Measurements from ENCODE around the gene CHRDL1. TPM values are rescaled to one million over a fixed set of nuclear protein-coding genes. Genes with fewer than 3 reads are reported as not detected.
"Not testable (repeated sequence)": the region's sequence is repeated elsewhere in the genome, so short reads cannot be mapped to it uniquely, and the experiment has no call there.

Gene CHRDL1, protein sequence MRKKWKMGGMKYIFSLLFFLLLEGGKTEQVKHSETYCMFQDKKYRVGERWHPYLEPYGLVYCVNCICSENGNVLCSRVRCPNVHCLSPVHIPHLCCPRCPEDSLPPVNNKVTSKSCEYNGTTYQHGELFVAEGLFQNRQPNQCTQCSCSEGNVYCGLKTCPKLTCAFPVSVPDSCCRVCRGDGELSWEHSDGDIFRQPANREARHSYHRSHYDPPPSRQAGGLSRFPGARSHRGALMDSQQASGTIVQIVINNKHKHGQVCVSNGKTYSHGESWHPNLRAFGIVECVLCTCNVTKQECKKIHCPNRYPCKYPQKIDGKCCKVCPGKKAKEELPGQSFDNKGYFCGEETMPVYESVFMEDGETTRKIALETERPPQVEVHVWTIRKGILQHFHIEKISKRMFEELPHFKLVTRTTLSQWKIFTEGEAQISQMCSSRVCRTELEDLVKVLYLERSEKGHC
- total RNA-seq, result 0.28 TPM

DNA sequence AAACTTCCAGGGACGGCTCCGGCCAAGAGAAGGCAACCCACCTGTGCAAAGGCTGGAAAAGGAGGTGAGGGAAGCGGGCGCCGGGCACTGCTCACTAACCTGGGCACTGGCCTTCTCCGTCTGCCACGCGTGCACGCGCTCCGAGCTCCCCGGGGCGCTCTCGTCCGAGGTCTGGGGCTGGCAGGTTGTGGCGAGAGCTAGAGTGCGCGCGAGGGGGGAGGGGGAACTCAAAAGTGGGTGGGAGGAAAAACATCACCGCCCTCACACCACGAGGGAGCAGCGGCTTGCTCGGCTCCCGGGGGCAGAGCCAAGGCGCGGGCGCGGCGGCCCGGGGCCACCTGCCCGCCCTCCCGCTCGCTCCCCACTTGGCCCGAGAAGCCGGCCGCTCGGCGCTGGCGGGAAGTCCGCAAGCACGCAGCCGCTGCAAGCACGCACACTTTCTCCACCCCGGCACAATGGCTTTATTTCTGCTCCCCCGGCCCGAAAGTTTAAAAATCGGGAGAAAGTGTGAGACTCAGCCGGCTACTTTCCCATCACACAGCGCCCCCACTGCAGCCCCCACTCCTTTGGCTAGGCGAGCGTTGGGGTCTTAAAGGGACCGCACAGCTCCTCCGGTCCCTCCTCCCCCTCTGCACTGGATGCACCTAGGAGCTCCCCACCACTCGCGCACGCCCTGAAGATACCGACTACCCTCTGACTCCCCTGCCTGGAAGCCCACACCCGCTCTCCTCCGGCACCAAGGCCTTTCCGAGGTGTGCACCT is at the start of gene CHRDL1:
Gene CHRDL1, minus strand, starts transcription at position 173 of the 762 bp plus-strand sequence. CDS start 3,636 bp downstream, outside the sequence.
- DNase-seq (ENCODE audit: low spot score) (peak; percentile 37), ATAC-seq (peak; percentile 69)

DNA sequence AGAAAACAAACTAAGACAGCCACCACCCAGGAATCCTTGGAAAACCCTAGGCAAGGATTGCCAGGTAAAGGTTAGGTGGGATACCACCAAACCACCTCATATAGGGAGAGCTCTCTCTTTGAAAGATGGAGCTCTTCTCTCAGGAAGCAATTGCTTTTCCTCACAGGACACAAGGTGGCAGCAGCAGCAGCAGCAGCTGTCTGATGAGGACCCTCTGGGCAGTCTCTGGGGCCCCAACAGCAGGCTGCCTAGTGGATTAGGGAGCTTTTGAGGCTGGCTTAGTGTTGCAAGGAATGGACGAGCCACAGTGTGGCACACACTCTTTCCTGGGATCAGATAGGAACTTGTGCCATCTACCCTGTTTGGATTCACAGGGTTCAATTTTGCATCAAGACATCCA is 41.4 kb upstream of the CHRDL1 start:
- ATAC-seq (no peak), DNase-seq (ENCODE audit: low spot score) (no peak)

DNA sequence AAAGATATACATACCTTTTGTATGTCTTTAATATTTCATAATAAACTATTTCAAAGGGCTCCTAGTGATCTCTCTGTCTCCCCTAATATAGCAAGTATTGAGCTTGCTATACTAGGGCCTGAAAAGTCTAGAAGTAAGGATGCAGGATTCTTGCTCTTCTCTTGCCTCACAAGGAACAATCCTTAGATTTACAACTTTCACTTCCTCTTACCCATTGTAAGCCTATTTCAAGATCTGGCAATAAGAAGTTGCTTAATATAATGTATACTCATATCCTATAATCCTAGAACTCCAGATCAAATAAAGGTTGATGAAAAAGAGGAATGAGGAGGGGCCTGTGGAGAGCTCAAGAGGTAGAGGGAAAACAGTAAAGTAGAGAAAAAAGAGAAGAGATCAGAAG is 40.8 kb upstream of the CHRDL1 start:
- DNase-seq (ENCODE audit: low spot score), result no peak
- no peak for ATAC-seq

DNA sequence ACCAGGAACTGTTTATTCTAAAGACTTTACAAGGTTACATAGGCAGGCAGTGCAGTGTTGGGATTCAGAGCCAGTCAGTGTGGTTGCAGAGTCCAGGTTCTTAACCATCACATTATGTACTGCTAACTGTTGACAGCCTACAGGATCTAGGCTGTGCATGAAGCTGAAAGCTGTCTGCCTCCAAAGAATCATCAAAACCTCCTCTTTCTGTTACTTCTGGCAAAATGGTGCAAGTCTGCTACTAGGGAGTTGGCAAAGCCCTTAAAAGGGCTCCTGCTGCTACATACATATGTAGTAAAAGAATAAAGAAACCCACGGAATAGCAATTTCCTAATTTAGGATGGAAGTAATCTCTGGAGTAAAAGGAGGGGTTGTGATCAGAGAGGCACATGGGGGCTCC is 40.4 kb upstream of the CHRDL1 start:
- ATAC-seq (no peak), DNase-seq (ENCODE audit: low spot score) (no peak)

DNA sequence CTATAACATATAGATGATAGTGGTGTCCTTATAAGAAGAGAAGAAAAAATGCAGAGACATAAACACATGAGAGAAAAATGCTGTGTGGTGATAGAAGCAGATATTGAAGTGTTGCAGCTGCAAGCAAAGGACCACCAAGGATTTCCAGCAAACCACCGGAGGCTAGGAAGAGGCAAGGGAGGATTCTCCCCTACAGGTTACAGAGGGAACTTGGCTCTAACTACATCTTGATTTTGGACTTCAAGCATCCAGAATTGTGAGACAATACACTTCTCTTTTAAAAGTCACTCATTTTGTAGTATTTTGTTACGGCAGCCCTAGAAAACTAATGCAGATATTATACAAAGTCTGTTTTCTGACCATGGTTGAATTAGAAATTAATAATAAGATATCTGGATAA is 30.4 kb upstream of the CHRDL1 start:
- ATAC-seq (no peak), DNase-seq (ENCODE audit: low spot score) (no peak)

DNA sequence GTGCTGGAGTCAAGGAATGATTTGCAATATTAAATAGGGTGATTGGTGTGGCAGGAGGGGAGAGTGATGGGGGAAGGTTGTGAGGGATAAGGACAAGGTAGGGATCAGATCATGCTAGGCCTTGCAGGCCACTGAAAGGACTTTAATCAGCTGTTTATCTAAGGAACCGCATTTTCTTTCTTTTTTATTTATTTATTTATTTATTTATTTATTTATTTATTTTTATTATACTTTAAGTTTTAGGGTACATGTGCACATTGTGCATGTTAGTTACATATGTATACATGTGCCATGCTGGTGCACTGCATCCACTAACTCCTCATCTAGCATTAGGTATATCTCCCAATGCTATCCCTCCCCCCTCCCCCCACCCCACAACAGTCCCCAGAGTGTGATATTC is 20.9 kb upstream of the CHRDL1 start:
- ATAC-seq; DNase-seq (ENCODE audit: low spot score): not testable (repeated sequence)

DNA sequence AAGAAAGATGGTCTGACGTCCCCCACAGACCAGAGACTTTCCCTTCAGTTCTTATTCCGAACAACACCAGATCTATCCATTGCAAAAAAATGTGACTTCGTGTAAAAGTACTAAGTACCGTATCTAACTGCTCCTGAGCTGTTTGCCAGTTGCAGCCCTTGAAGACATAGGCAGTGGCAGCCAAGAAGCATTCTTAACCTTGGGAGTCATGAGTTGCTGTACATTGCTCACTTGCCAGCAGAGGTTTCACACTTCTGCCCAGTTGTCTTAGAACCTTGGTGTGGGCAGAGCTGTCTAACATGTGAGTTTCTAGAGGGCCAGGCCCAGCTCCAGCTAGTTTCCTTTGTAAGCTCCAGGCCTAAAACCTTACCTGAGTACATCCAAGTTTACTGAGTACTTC is 10.5 kb upstream of the CHRDL1 start:
- DNase-seq (ENCODE audit: low spot score), result no peak

DNA sequence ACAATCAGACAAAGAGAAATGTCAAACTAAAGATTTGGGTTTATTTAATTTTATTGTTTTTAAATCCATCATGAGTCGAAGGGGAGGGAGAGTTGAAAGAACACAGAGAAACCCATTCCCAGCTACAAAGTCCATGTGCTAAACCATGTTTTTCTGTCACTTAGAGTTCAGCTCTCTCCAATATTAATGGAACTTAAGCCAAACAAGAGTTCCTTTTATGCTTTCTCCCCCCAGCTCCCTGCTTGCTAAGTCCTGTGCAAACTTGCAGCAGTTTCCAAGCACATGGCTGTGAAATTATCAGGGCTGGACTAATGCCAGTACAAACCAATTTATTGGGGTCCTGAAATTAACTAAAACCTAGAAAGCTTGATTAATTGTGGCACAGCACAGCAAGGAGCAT is 9.7 kb upstream of the CHRDL1 start:
- no peak for DNase-seq (ENCODE audit: low spot score)

More for the DNA sequence above, 10.5 kb upstream of the CHRDL1 start:
- no peak for ATAC-seq

DNA sequence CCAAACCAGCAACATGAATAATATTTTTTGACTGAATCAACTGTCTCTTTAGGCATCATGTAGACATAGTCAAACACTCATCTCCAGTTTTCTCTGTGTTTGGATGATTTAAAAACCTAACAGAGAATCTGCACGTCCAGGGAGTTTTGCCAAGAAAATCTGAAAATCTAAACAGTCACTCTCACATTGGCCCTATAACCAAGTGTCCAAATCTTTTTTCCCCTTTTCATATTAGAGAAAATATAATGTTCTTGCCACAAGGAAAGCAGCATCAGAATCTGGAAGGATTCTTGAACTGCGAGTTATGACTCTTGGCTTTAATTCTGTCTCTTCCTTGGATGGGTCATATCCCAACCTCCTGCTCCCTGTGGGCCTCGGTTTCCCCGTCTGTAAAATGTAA is 8.8 kb upstream of the CHRDL1 start:
- no peak for DNase-seq (ENCODE audit: low spot score)
- no peak for ATAC-seq

More for the DNA sequence above, 9.7 kb upstream of the CHRDL1 start:
- no peak for ATAC-seq

DNA sequence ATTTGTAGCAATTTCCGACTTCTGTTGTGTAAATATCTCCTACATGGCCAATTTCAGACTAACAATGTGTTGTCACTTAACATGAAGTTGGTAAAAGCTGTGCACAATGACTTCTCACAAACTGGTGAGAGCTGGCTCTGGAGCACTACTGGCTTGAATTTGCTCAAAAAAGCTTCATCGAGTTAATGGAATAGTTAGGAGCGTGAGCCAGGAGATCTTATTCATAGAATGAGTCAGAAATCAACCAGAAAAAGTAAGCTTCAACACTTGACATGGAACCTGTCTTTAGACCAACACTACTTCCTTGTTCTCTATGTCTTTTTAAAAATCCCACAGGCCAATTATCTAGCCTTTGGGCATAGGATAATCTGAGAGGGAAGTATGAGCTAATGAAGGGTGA is 7.9 kb upstream of the CHRDL1 start:
- ATAC-seq, result no peak
- no peak for DNase-seq (ENCODE audit: low spot score)

DNA sequence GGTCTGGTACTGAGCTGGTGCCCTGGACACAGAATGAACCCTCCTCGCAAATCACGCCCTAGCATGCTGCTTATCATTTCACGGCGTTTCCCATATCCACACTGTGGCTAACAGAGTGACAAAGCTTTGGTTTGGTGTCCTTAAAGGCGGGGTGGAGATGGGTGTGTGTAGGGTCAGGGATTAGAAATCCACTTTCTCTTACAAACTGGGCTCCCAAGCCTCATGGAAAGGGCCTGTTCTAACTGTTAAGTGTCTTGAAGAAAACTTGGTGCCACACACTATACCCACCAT is 735 bp upstream of the CHRDL1 start:
- ATAC-seq (no peak), DNase-seq (ENCODE audit: low spot score) (no peak)

DNA sequence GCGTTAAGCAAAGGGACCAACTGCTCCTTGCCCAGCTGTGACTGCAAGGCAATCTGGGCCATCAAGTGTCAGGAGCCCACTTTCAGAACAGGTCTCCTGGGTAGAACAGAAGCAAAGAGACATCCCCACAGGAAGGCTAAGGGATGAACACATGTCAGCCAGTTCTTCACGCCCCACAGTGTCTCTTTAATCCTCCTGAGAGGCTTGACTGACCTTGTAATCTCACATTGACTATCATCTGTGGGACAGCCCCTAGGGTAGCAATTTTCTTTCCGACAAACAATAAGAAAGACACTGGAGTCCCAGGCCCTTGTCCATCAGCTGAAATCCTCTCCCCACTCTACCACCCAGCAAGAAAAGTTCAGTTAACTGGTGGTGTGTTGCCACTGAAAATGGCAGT is 1.0 kb downstream of the CHRDL1 start:
- no peak for ATAC-seq
- DNase-seq (ENCODE audit: low spot score), result no peak

DNA sequence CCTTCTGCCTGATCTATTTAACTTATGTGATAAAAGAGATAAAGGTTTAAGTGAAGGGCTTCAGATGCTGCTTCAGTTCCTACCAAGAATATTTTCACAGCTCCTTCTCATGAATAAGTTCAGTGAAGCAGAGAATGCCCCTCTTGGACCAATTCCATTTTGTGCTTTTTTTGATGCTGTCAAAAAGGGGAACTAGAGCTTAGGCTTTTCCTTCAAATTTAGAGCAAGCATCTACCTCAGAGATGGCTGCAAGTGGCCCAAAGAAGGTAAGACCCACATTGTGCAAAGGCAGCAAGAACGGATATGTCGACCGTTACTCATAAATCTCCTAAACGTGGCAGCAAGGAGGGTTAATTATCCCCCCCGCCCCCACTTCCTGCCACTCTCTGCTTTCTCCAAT is 4.5 kb downstream of the CHRDL1 start:
- ATAC-seq (no peak), DNase-seq (ENCODE audit: low spot score) (no peak)

DNA sequence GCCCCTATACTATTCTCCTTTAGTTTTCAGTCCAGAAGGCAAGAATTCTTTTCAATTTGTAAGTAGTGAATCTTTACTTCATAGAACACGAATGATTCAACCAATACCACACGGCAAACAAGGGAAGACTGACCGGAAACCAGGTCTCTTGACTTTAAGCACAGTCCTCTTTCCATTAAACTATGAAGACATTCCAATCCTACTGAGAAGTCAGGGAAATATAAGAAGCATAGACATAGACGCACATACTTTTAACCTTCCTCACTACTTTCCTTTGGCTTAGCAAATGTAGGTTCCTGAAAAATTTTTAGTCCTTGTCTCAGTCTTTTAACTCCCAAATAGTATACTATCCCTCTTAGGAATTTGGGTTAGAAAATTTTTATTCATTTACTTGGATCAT is 9.1 kb downstream of the CHRDL1 start:
- no peak for DNase-seq (ENCODE audit: low spot score)

DNA sequence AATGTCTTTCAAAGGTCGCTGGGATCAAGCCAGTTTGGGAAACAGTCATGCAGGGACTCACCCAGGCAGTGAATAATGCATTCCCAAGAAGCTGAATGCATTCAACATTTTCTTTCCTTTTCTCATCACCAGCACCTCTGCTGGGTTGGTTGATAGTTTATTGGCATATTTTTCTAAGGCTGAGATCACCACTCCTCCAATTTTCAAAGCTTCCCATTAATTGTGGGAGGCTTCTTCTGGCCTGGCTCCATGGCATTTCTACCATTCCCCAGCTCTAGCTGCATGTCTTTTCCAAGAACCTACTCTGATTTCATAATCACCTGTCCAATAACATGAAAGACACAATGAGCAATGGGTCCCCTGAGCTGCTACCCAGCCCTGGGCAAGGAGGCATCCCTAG is 35.8 kb downstream of the CHRDL1 start:
- DNase-seq (ENCODE audit: low spot score), result no peak
- no peak for ATAC-seq

More for the DNA sequence above, 9.1 kb downstream of the CHRDL1 start:
- ATAC-seq, result no peak

DNA sequence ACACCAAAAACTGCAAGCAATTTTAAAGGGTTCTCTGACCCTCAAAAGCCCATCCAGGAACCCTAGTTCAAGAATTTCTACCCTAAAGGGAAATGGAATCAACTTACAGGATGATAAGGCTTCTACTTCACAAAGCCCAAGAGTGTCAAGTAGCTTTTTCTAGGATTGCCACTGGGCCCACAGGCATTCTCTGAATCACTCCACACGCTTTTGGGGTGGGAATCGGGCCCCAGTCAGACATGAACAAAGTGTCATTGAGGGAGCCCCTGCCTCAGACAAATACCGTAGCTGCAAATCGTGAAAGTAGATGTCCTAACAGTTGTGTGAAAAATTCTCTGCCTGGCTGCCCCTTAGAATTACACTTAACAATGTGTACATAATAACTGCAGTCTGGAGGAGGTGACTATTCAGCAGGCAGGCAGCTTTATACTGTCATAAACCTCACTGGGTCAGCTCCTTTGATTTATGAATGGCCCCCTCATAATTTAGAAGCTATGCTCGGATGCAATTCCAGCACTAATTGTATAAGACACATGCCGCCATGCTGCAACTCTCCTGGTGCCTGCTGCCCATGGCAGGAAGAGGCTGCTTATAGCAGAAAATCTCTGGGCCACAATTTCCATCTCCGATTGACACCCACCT is 36.7 kb downstream of the CHRDL1 start:
- DNase-seq (ENCODE audit: low spot score) (no peak), ATAC-seq (no peak)

DNA sequence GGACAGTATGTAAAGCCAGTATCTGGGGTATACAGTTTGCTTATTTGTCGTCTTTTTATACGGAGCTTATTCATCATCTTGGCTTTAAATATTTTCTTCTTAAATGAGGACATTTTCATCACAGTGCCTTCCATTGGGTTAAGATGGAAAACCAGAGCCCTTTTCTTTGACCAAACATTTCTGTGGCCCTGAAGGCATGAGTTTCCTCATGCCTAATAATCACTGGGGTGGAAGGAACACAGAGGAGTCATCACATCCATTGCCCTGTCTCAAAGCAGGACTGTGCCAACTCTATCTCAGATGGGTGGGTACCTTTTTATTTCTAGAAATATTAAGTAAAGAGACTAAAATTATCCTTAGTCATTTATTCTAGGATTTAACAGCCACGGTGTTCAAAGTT is 40.0 kb downstream of the CHRDL1 start:
- no peak for DNase-seq (ENCODE audit: low spot score)
- ATAC-seq, result no peak

DNA sequence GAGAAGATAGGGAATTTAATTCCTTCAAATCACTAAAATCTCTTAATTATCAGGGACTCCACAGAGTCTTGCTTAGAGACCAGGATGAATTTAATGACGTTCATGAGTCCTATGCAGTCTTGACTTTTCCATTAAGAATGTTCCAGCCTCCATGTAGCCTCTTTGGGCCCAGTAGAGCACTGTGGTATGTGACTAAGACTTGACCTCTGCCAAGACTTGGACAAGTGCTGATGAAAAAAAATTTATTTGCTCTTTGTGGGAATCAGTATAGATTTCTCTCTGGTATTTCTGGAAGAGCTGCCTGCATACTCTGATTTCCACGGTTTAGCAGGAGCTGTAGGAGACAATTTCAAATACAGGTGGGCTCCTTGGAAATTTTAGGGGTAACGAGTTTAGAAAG is 40.6 kb downstream of the CHRDL1 start:
- DNase-seq (ENCODE audit: low spot score) (no peak), ATAC-seq (no peak)

DNA sequence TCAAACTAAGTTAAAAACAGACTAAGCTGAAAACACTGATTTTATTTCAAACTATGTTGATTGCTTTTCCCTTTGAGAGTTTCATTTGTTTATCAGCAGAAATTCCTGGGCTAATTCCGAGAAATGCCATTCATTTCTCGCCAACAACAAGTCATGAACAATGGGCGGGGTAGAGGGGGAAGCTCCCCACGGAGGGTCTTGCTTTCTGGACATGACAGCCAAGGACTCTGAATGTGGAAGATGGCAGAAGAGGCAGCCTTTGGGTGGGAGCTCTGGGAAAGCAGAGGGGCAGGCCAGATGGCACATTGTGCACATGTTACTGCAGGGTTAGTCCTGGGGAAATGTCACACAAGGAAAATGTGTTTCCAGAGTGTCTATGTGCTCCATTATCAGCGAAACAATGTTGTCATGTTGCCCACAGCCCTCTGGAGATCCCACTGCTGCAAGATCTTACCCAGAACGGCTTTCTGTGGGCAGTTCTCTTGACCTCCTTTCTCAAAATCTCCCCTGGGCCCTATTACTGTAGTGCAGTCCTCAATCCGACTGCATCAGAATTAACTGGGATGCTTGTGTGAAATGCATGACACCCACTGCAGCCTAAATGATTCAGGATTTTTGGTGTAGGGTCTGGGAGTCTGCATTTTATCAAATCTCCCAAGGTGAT is 45.0 kb downstream of the CHRDL1 start:
- DNase-seq (ENCODE audit: low spot score) (no peak), ATAC-seq (no peak)

DNA sequence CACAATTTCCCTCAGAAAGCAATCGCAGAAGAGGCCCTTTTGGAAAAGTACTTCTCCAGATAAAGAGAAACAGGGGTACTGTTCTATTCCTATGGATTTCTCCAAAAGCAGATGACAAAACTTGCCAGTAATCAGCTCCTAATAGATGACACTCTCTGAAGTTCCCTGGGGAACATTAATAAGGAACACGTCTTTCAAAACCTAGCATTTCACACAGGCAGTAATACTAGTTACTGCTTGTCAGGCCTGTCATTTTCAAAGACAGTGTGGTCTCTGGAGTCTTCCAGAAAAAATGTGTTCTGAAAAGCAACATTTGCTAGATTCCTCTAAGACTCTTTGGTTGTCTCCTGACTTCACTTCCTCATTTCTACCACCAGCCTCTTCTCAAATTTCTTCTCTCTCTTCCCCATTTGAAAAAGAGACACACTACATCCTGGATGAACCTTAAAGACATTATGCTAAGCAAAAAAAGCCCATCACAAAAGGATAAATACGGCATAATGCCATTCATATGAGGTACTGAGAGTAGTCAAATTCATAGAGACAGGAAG is 47.3 kb downstream of the CHRDL1 start:
- no peak for ATAC-seq
- DNase-seq (ENCODE audit: low spot score), result no peak

DNA sequence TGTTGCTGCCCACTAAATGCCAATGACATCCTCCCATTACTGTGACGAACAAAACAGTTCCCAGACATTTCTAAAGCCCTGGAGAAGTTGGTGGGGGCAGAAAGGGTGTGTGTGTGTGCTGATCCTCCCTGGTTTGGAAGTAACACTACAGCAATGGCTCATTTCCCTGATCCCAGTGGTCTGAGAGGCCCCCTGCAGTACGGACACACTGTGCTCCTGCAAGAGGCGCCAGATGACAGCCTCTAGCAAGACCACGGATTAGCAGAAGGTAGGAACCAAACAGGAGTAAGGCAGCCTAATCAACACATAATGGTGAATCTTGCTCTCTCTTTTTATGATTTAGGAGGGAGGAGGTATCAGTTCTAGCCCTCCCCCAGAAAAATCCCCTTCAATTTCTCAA is 49.6 kb downstream of the CHRDL1 start:
- ATAC-seq, result no peak

More for the DNA sequence above, 49.6 kb downstream of the CHRDL1 start:
- DNase-seq (ENCODE audit: low spot score), result no peak
